GM23338 (cell line): ENCODE data around the gene MFSD8.

Experiments used
- CREB1 ChIP-seq: fragments of 250-450 bp; sonication (Bioruptor Pico); IDR thresholded peaks from 2 replicates; pipeline ENCODE4 v1.5.0; 2020; ENCODE audit warnings: low read depth, mild to moderate bottlenecking, moderate library complexity
- CTCF ChIP-seq, 2 experiments: fragments of 200-600 bp in 1 of 2; sonication (generic) in 1 of 2; conservative IDR thresholded peaks; 2 replicates each; pipeline versions ENCODE4 v1.5.1 to v1.6.1; 2016 to 2017; ENCODE audit warnings: antibody characterized with exemption in 2 of 2, low read depth in 2 of 2, mild to moderate bottlenecking in 2 of 2, moderate library complexity in 1 of 2
- ETS1 ChIP-seq: IDR thresholded peaks from 2 replicates; pipeline ENCODE4 v1.6.1; 2016; ENCODE audit warnings: antibody characterized with exemption
- EZH2 ChIP-seq: fragments of 200-600 bp; sonication (generic); IDR thresholded peaks from one replicate; pipeline ENCODE4 v1.8.0; 2017; ENCODE audit warnings: antibody characterized with exemption, mild to moderate bottlenecking, low read depth; ENCODE audit not compliant: unreplicated experiment
- EZH2phosphoT487 ChIP-seq: fragments of 200-600 bp; sonication (generic); IDR thresholded peaks from one replicate; pipeline ENCODE4 v1.8.1; 2018; ENCODE audit warnings: antibody characterized with exemption; ENCODE audit not compliant: unreplicated experiment
- JUNB ChIP-seq: IDR thresholded peaks from one replicate; pipeline ENCODE4 v1.6.1; 2016; ENCODE audit warnings: antibody characterized with exemption; ENCODE audit not compliant: unreplicated experiment
- NANOG ChIP-seq: IDR thresholded peaks from 2 replicates; pipeline ENCODE4 v1.6.1; 2016; ENCODE audit warnings: antibody characterized with exemption, borderline replicate concordance
- POLR2AphosphoS5 ChIP-seq: IDR thresholded peaks from 2 replicates; pipeline ENCODE4 v1.6.1; 2016; ENCODE audit warnings: antibody characterized with exemption, low read depth
- ZNF114 ChIP-seq: fragments of 250-450 bp; sonication (Bioruptor Pico); IDR thresholded peaks from 2 replicates; pipeline ENCODE4 v1.5.0; 2020; ENCODE audit warnings: mild to moderate bottlenecking, moderate library complexity
- ZNF331 ChIP-seq: fragments of 250-450 bp; sonication (Bioruptor Pico); IDR thresholded peaks from 2 replicates; pipeline ENCODE4 v1.5.0; 2020; ENCODE audit warnings: low read depth, mild to moderate bottlenecking, moderate library complexity
- ZNF462 ChIP-seq: fragments of 250-450 bp; sonication (Bioruptor Pico); IDR thresholded peaks from 2 replicates; pipeline ENCODE4 v1.5.0; 2020; ENCODE audit warnings: mild to moderate bottlenecking, moderate library complexity
- TF ChIP-seq, protein P1 (sequence below): IDR thresholded peaks from one replicate; pipeline ENCODE4 v1.6.1; 2018; ENCODE audit warnings: antibody characterized with exemption; ENCODE audit not compliant: unreplicated experiment

DNA sequence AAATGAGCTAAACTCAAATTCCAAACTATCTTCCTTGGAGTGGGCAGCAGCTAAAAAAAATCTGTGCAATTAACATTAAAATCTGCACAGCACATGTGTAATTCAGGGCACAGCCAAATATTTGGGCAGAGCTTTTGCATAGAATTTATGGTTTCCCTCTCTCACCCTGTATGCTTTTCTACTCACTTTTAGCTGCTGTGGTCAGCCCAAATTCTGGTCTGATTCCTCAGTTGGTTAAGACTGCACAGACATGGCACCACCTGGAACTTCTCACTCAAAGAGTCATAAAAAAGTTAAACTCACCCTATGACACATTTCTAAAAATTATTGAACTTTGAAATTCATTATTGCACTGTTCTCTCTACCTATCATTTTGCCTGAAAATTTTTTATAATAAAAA, 89.2 kb downstream of the MFSD8 start:
- TF ChIP-seq POLR2AphosphoS5 (no peak), CTCF (conservative IDR thresholded peaks at IDR 0.05; ENCODE audit: low read depth in 2 of 2) (no peak), EZH2 (no peak), CREB1 (CRISPR knock-in tag) (no peak), EZH2phosphoT487 (no peak), JUNB (no peak), ZNF114 (CRISPR knock-in tag) (no peak), ZNF462 (no peak), ETS1 (no peak), ZNF331 (CRISPR knock-in tag) (no peak), NANOG (no peak)
- TF ChIP-seq, protein P1, sequence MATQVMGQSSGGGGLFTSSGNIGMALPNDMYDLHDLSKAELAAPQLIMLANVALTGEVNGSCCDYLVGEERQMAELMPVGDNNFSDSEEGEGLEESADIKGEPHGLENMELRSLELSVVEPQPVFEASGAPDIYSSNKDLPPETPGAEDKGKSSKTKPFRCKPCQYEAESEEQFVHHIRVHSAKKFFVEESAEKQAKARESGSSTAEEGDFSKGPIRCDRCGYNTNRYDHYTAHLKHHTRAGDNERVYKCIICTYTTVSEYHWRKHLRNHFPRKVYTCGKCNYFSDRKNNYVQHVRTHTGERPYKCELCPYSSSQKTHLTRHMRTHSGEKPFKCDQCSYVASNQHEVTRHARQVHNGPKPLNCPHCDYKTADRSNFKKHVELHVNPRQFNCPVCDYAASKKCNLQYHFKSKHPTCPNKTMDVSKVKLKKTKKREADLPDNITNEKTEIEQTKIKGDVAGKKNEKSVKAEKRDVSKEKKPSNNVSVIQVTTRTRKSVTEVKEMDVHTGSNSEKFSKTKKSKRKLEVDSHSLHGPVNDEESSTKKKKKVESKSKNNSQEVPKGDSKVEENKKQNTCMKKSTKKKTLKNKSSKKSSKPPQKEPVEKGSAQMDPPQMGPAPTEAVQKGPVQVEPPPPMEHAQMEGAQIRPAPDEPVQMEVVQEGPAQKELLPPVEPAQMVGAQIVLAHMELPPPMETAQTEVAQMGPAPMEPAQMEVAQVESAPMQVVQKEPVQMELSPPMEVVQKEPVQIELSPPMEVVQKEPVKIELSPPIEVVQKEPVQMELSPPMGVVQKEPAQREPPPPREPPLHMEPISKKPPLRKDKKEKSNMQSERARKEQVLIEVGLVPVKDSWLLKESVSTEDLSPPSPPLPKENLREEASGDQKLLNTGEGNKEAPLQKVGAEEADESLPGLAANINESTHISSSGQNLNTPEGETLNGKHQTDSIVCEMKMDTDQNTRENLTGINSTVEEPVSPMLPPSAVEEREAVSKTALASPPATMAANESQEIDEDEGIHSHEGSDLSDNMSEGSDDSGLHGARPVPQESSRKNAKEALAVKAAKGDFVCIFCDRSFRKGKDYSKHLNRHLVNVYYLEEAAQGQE, result no peak
